ENCODE data around the gene EGLN1. TPM values are rescaled to one million over a fixed set of nuclear protein-coding genes. Genes with fewer than 3 reads are reported as not detected.

EGLN1 gene
- total RNA-seq, 2 donors from 2014 or later, result 13.8 to 18.5 TPM

- no peak for DNase-seq
- no peaks in the 10 kb centered on the region for H3K36me3 Mint-ChIP-seq (ENCODE audit: insufficient read depth in 2 of 2)
- no peaks in the 10 kb centered on the region for H3K27me3 Mint-ChIP-seq (ENCODE audit: low read depth)
- no peak overlapping the region for H3K4me3 Mint-ChIP-seq
- no peak for ATAC-seq (replicated peaks in 1 of 2)
- H3K4me1 Mint-ChIP-seq (ENCODE audit: low read depth), result no peaks in the 10 kb centered on the region
- no peak overlapping the region for H3K27ac Mint-ChIP-seq
- no peaks in the 10 kb centered on the region for H3K9me3 Mint-ChIP-seq
These were observed 103.5 kb downstream of the EGLN1 start for GRCh38 chr1:231318568-231318967.

- Mint-ChIP-seq H3K27me3 (ENCODE audit: low read depth) (no peaks in the 10 kb centered on the region), H3K4me1 (ENCODE audit: low read depth) (no peaks in the 10 kb centered on the region), H3K36me3 (ENCODE audit: insufficient read depth in 2 of 2) (no peaks in the 10 kb centered on the region), H3K9me3 (no peaks in the 10 kb centered on the region), H3K27ac (no peak overlapping the region), H3K4me3 (no peak overlapping the region)
- DNase-seq (no peak), ATAC-seq (replicated peaks in 1 of 2) (no peak)
These were observed 104.1 kb downstream of the EGLN1 start for GRCh38 chr1:231318015-231318355.

GRCh38 chr1:231317306-231318014 is 104.6 kb downstream of the EGLN1 start:
- Mint-ChIP-seq H3K27me3 (ENCODE audit: low read depth) (no peaks in the 10 kb centered on the region), H3K9me3 (no peaks in the 10 kb centered on the region), H3K4me1 (ENCODE audit: low read depth) (no peaks in the 10 kb centered on the region)

GRCh38 chr1:231315887-231316286 is 106.2 kb downstream of the EGLN1 start:
- ATAC-seq (replicated peaks in 1 of 2), result peak; percentile 85 to 86
- Mint-ChIP-seq H3K9me3 (no peaks in the 10 kb centered on the region), H3K4me3 (no peak overlapping the region), H3K4me1 (ENCODE audit: low read depth) (no peaks in the 10 kb centered on the region), H3K27me3 (ENCODE audit: low read depth) (no peaks in the 10 kb centered on the region), H3K36me3 (ENCODE audit: insufficient read depth in 2 of 2) (no peaks in the 10 kb centered on the region), H3K27ac (no peak overlapping the region)
- DNase-seq, result peak; percentile 58 to 60

More at GRCh38 chr1:231317306-231318014, 104.6 kb downstream of the EGLN1 start:
- DNase-seq, result no peak
- Mint-ChIP-seq H3K4me3 (no peak overlapping the region), H3K27ac (no peak overlapping the region), H3K36me3 (ENCODE audit: insufficient read depth in 2 of 2) (no peaks in the 10 kb centered on the region)
- ATAC-seq (replicated peaks in 1 of 2), result no peak

Other genes with a start within 250 kb of the EGLN1 start
- gene GNPAT, start 181.1 kb downstream of the EGLN1 start, total RNA-seq, result 10 to 100 TPM; 55.0 to 60.1 TPM
- gene EXOC8, start 84.4 kb downstream of the EGLN1 start, total RNA-seq, result 10 to 100 TPM; 17.2 to 19.2 TPM
- gene SPRTN, start 84.0 kb downstream of the EGLN1 start, total RNA-seq, result 10 to 100 TPM in 1 of 2 donors, 1 to 10 TPM in 1; 9.6 to 10.4 TPM
- gene TSNAX, start 106.4 kb upstream of the EGLN1 start, total RNA-seq, result 10 to 100 TPM; 37.4 to 39.2 TPM
- gene DISC1, start 204.5 kb upstream of the EGLN1 start, total RNA-seq, result 1 to 10 TPM; 2.9 to 5.8 TPM

All from activated T-cell treated with anti-CD3 and anti-CD28 coated beads, Interleukin-2, amount 50 U/mL, for 72 hours (primary cell).